Measurements from ENCODE around the gene JSRP1. TPM values are rescaled to one million over a fixed set of nuclear protein-coding genes. Genes with fewer than 3 reads are reported as not detected.

The JSRP1 gene
- total RNA-seq, 1 donor from 2014 or later = not detected

DNA sequence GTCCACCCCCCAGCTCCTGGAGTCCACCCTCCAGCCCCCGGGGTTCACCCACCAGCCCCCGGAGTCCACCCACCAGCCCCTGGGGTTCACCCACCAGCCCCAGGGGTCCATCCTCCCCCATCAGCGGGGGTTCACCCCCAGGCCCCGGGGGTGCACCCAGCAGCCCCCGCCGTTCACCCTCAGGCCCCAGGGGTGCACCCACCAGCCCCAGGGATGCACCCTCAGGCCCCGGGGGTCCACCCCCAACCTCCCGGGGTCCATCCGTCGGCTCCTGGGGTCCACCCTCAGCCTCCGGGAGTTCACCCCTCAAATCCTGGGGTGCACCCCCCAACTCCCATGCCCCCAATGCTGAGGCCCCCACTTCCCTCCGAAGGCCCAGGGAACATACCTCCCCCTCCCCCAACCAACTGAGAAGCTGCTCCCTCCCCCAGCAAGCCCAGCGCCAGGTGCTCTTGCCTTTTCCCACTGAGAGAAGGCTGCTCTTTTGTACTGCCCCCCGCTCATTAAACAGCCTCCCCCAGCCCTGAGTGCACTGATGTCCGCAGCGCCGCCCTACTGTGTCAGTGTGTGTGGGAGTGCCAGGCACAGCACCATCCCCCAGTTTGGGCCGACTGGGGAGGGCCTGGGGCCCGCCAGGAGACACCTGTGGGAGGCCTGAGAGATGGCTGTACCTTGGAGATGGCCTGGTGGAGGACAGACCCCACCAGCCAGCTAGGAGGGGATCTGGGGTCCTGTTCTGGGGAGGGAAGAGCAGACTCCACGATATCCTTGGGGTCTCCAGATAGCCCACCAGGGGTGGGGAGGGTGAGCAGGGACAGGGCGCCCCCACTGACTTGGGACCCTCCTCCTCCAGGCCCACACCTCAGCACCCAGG is 7.8 kb downstream of the JSRP1 start:
- no peak for FAIRE-seq
- Histone ChIP-seq H3K27me3 (ENCODE audit: control insufficient read depth, insufficient read depth, low read length) (peaks cover 27% of the 10 kb centered on the region), H3K4me3 (ENCODE audit: low read depth, low read length) (no peak overlapping the region), H3K36me3 (ENCODE audit: control insufficient read depth, insufficient read depth, low read length) (peaks cover 30% of the 10 kb centered on the region)
- DNase-seq (ENCODE audit: low read depth) = no peak
- TF ChIP-seq, protein P1, sequence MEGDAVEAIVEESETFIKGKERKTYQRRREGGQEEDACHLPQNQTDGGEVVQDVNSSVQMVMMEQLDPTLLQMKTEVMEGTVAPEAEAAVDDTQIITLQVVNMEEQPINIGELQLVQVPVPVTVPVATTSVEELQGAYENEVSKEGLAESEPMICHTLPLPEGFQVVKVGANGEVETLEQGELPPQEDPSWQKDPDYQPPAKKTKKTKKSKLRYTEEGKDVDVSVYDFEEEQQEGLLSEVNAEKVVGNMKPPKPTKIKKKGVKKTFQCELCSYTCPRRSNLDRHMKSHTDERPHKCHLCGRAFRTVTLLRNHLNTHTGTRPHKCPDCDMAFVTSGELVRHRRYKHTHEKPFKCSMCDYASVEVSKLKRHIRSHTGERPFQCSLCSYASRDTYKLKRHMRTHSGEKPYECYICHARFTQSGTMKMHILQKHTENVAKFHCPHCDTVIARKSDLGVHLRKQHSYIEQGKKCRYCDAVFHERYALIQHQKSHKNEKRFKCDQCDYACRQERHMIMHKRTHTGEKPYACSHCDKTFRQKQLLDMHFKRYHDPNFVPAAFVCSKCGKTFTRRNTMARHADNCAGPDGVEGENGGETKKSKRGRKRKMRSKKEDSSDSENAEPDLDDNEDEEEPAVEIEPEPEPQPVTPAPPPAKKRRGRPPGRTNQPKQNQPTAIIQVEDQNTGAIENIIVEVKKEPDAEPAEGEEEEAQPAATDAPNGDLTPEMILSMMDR (IDR thresholded peaks at IDR 0.05; ENCODE audit: insufficient read depth, low read length, severe bottlenecking) = no peak

DNA sequence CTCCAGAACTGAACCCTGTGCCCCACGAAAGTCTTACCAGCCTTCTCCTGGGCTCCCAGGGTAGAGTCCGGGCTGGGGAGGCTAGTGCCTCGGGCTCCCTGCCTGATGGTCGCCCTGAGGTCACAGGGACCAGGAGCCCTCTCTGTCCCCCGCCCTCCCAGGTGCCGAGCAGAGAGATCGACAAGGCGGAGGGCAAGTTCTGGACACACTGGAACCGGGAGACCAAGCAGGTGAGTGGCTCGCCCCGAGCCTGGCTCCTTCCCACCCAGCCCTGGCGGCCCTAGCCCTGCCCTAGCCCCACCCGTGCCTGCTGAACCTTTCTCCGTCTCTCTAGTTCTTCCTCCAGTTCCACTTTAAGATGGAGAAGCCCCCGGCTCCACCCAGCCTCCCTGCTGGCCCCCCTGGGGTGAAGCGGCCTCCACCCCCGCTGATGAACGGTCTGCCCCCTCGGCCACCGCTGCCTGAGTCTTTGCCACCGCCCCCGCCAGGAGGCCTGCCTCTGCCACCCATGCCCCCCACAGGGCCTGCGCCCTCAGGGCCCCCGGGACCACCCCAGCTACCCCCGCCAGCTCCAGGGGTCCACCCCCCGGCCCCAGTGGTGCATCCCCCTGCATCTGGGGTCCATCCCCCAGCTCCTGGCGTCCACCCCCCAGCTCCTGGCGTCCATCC is 8.7 kb downstream of the JSRP1 start:
- DNase-seq (ENCODE audit: low read depth) = no peak
- Histone ChIP-seq H3K36me3 (ENCODE audit: control insufficient read depth, insufficient read depth, low read length) (peaks cover 36% of the 10 kb centered on the region), H3K27me3 (ENCODE audit: control insufficient read depth, insufficient read depth, low read length) (peaks cover 19% of the 10 kb centered on the region), H3K4me3 (ENCODE audit: low read depth, low read length) (no peak overlapping the region)
- TF ChIP-seq, protein P1 (IDR thresholded peaks at IDR 0.05; ENCODE audit: insufficient read depth, low read length, severe bottlenecking) = no peak
- no peak for FAIRE-seq

DNA sequence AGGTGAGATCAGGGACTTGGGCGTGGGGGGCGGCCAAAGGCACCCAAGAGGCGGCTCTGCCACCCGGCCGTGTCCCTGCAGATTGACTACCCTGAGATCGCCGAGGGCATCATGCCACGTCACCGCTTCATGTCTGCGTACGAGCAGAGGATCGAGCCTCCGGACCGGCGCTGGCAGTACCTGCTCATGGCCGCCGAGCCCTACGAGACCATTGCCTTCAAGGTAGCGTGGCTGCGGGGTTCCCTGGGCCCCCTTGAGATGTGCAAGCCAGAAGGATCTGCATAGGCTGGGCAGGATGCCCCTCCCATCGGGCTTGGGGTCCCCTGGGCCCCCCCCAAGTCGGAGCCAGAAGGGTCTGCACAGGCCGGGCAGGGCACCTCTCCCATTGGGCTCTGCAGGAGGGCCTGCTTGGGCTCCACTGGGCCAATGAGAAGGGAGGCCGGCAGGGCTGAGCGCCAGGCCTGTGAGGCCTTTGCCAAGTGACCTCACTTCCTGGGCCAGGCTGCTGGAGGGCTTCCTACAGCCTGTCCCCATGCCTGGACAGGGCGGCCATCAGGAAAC is 9.3 kb downstream of the JSRP1 start:
- FAIRE-seq = no peak
- no peak overlapping the region for H3K4me3 ChIP-seq (ENCODE audit: low read depth, low read length)
- H3K36me3 ChIP-seq (ENCODE audit: control insufficient read depth, insufficient read depth, low read length) = peaks cover 40% of the 10 kb centered on the region

GRCh38 chr19:2246014-2246620 is 10.1 kb downstream of the JSRP1 start:
- TF ChIP-seq, protein P1 (IDR thresholded peaks at IDR 0.05; ENCODE audit: insufficient read depth, low read length, severe bottlenecking) = no peak
- no peak overlapping the region for H3K4me3 ChIP-seq (ENCODE audit: low read depth, low read length)
- no peak for DNase-seq (ENCODE audit: low read depth)
- FAIRE-seq = no peak
- peaks cover 42% of the 10 kb centered on the region for H3K36me3 ChIP-seq (ENCODE audit: control insufficient read depth, insufficient read depth, low read length)
- peaks cover 10% of the 10 kb centered on the region for H3K27me3 ChIP-seq (ENCODE audit: control insufficient read depth, insufficient read depth, low read length)

More for the DNA sequence above, 9.3 kb downstream of the JSRP1 start:
- no peak for DNase-seq (ENCODE audit: low read depth)
- TF ChIP-seq, protein P1 (IDR thresholded peaks at IDR 0.05; ENCODE audit: insufficient read depth, low read length, severe bottlenecking) = no peak
- peaks cover 14% of the 10 kb centered on the region for H3K27me3 ChIP-seq (ENCODE audit: control insufficient read depth, insufficient read depth, low read length)

DNA sequence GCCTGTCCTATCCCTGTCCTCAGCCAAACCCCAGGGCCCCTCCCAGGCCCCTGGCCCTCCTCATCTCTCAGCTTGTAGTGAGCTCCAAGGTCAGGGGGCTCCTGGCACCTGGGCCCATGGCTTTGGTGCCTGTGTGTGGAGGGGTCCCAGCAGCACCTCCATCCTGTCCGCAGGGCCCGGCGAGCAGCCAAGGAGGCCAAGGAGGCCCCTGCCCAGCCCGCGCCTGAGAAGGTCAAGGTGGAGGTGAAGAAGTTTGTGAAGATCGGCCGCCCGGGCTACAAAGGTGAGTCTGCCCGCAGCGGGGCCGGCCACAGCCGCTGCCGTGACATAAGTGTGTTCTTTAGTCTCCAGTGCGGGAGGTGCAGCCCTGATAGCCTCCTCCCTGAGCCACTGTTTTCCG is 10.9 kb downstream of the JSRP1 start:
- peaks cover 42% of the 10 kb centered on the region for H3K36me3 ChIP-seq (ENCODE audit: control insufficient read depth, insufficient read depth, low read length)
- H3K27me3 ChIP-seq (ENCODE audit: control insufficient read depth, insufficient read depth, low read length) = peaks cover 6% of the 10 kb centered on the region
- TF ChIP-seq, protein P1 (IDR thresholded peaks at IDR 0.05; ENCODE audit: insufficient read depth, low read length, severe bottlenecking) = no peak
- no peak overlapping the region for H3K4me3 ChIP-seq (ENCODE audit: low read depth, low read length)
- DNase-seq (ENCODE audit: low read depth) = no peak
- no peak for FAIRE-seq

All from bronchial epithelial cell (primary cell).